Stimulated activated CD8-positive, alpha-beta memory T cell treated with anti-CD3 and anti-CD28 coated beads, Interleukin-12 subunit alpha, Interleukin-12 subunit beta, amount 100 ng/mL, for 24 hours (primary cell): Measurements from ENCODE around the gene TCF7L1.

Experiments
- DNase-seq: peaks from one replicate; pipeline ENCODE4 v3.0.0-alpha.2; 2020; ENCODE audit errors: extremely low read depth

TCF7L1 gene

DNA sequence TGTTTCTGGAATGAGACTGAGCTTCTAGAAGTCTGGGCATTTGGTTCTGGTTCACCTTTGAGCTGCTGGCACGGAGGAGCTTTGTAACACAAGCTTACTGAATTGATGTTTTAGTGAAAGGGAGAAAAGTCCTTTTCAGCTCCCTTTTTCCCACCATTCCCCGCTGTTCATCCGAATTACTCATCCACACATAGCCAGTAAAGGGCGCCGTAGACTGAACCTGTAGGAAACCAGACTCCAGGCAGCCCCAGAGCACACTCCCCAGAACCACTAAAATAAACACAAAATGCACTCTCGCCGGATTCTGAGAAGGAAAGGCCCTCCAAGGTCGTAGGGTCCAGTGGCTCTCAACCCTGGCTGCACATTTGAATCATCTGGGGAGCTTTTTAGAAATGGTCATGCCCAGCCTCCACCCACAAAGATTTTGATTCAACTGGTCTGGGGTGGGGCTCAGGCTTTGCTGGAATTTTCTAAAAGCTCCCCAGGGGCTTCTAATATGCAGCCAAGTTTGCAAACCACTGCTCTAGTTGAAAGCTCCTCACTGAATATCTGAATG lies 29.6 kb downstream of the TCF7L1 start:
- no peak for DNase-seq

DNA sequence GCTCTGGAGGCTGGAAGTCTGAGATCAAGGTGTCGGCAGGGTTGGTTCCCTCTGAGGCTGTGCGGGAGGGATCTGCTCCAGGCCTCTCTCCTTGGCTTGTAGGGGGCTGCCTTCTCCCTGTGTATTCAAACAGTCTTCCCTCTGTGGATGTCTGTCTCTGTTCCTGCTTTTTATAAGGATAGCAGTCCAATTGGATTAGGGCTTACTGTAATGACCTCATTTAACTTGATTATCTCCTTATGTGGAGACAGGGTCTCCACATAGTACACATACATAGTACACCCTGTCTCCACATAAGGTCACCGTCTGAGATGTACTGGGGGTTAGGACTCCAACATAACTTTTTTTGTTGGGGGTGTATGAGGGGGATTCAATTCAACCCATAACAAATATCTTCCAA lies 30.5 kb downstream of the TCF7L1 start:
- no peak for DNase-seq

- DNase-seq = no peak
Observed at GRCh38 chr2:85164145-85164569, 31.0 kb downstream of the TCF7L1 start.

DNA sequence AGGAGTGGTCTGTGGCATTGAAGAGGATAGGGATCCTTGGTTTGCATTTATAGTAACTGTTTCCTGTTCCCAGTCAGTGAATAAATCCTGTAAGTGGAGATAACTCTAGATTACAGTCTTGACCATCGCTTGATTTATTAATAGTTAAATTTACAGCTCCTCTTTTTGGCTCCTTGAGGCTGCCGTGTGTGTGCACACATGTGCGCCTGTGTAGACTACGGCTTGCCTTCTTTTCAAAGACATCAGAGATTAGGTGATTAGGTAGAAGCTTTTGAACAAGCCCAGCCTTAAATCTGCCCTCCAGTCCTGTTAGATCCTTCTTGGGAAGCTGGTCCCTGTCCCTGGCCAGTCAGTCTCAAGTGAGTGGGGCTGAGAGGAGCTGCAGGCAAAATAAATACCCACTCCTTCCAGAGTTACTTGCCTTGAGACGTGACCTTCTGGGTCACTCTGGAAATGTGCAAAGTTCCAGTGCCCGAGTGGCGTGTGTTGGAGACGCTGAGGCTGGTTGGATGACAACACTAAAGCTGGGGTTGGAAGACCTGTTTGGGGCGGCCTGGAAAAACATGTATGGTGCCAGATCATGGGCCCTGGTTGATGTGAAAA lies 32.0 kb downstream of the TCF7L1 start:
- DNase-seq = no peak

DNA sequence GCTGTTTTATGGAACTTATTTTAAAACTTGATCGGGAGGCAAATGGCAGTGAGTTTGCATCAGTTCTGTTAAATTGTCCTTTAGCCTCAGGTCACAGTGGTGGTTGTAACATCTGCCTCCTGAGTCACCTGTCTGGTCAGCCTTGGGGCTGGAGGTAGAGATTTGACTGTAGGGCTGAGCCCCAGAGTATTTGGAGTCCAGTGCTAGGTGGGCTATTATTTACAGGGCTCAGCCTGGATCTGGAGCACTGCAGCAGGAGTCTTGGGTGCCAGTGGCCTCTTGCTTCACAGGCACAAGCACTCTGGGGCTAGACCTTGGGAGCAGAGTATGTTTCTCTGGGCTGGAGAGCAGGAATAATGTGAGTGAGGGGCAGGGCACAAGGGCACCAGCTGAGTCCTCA lies 32.8 kb downstream of the TCF7L1 start:
- DNase-seq = no peak

GRCh38 chr2:85167479-85167878 lies 34.3 kb downstream of the TCF7L1 start:
- no peak for DNase-seq

DNA sequence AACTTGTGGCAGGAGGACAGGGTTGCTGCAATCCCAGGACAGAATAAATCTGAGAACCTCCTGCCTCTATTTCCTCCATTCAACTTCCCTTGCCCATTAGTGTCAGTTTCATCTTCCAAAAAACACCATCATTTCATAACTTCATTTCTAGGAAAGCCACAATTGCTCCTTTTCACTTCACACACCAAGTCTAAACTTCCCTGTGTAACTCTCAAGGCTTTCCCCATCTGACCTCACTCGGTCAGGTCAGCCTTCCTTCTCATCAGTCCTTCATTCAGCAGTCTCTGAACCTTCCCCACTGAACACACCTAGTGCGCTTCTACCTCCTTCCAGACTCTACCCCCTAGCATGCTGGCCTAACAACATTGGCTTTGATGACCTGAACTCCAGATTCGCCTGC lies 35.8 kb downstream of the TCF7L1 start:
- DNase-seq = no peak

- DNase-seq = no peak
Observed at GRCh38 chr2:85169581-85169980, 36.4 kb downstream of the TCF7L1 start.

- no peak for DNase-seq
Observed at GRCh38 chr2:85170938-85171475, 37.8 kb downstream of the TCF7L1 start.

GRCh38 chr2:85171916-85172315 lies 38.7 kb downstream of the TCF7L1 start:
- DNase-seq = no peak

GRCh38 chr2:85173909-85174308 lies 40.7 kb downstream of the TCF7L1 start:
- no peak for DNase-seq

DNA sequence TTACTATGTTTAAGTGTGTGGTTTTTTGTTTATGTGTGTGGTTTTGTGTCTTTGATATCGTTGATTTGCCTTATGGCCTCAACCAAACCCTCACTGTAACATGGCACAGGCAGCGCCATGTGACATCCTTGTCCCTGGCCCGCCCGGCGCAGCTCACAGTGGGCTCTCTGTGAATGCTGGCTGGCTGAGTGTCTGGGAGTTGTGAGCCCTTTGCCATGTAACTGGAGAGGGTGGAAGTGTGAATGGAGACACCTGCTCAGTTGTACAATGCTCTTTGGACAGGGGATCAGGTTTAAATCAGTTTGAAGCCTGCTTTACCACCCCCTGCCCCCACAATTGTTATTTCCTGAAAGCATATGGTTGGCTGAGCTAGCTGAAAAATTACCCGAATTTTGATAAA lies 41.8 kb downstream of the TCF7L1 start:
- DNase-seq = no peak

DNA sequence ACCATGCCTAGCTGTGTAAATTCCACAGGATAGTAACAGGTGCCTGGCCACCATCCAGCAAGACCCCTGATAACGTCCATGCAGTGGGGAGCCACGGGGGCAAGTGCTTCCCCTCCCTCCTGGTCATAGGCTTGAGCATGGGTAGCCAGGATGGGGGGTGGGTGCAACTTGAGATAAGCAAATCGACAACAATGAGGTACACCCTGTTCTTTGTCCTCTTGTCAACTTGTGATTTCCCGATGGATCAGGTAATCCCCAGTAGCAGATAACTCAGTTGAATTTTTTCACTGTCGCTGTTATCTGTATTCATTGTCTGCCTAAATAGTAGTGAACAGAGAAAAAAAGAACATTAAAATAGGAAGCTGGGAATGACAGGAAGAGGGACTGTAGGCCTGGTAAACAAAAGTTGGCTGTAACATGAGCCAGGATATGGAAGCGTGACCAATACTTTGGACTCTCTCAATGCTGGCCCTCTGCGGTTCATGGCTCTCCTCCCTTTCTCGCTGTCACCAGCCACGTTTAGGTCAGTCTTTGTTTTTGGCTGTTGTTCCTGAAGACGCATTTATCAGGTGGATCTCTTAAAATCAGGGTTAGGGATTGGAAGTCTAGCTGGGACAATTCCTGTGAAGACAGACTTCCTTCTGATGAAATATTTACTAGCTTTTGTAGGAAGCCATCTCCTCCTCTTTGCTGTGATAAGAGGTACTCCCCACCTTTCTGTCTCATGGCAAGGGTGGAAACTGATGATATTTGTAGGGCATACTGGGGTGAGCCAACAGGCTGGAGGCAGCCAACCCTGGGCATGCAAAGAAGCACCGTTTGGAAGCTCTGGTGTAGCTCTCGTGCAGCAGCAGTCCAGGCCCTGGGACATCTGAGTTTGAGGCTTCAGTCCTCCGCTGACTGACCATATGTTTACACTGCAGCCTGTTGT lies 42.4 kb downstream of the TCF7L1 start:
- no peak for DNase-seq

DNA sequence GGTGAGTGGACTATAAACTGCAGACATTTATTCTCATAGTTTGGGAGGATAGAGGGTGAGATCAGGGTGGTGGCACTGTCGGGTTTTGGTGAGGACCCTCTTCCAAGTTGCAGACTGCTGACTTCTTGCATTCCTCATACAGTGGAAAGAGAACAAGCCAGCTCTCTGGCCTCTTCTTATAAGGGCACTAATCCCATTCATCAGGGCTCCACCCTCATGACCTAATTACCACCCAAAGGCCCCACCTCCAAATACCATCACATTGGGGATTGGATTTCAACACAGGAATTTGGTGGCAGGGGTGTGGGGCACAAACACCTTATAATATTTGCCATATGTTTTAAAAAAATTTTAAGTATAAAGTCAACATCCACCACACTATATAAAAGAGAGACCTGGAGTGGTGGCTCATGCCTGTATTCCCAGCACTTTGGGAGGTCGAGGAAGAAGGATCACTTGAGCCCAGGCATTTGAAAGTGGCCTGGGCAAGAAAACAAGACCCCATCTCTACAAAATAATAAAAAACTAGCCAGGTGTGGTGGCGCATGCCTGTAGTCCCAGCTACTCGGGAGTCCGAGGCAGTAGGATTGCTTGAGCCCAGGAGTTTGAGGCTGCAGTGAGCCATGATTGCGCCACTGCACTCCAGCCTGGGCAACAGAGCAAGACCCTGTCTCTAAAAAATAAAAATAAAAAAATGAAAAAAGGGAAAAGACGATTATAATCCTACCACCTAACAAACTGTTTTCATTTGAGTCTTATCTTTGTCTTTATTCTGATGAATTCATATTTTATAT lies 44.0 kb downstream of the TCF7L1 start:
- no peak for DNase-seq

GRCh38 chr2:85178154-85178553 lies 45.0 kb downstream of the TCF7L1 start:
- DNase-seq = no peak

GRCh38 chr2:85178980-85179411 lies 45.8 kb downstream of the TCF7L1 start:
- no peak for DNase-seq

DNA sequence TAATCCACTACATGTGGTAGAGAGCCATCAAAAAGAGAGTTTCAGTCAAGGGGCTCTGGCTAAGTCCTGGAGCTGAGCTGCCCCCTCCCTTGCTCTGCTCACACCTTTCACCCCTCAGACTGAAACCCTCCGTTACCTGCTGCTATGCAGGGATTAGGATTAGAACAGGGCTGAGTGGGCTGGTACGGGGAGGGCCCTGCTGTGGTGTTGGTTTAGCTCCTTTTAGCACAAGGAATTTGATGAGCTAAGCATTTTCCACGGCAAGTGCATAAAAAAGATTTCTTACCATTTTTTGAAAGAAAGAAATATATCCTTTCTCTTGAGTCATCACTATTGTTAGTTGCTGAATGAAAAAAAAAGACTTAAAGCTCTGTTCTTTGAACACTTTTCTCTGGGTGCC lies 46.3 kb downstream of the TCF7L1 start:
- DNase-seq = no peak

DNA sequence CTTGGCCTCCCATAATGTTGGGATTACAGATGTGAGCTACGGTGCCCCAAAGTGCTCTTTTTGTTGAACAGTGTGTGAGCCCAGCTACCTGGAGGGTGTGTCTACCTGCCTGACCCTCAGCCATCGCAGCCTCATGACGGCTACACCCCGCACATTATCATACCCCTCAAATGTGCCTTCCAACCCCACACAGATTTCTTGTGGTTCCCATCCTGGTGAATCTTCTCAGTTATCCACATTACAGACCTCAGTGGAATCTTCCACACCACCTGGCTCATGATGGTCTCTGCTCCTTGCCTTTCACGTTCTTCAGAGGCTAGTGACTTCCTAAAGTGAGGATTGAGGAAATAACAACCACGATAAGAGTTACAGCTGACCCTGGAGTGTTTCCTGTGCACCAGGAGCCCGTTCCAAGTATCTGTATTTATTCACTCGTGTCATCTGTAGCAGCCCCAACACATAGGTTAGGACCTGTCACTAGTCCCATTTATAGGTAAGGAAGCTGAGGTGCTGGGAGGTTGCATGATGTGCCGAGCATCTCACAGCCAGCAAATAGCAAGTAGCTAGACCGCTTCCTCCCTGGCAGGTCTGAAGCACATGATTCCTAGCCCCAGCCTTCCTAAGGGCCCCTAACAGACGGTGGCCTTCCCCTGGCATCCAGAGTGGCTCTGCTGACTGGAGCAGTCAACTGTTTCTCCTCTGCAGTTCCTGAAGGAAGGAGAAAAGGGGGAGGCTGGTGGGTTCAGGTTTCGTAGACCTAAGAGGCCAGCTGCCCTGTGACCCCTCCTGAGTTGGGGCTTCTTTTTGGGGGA lies 47.3 kb downstream of the TCF7L1 start:
- DNase-seq = no peak

GRCh38 chr2:85181134-85181631 lies 48.0 kb downstream of the TCF7L1 start:
- no peak for DNase-seq

- DNase-seq = no peak
Observed at GRCh38 chr2:85181844-85182456, 48.8 kb downstream of the TCF7L1 start.
